GM19452 (cell line): ENCODE measurements around the gene RNF44.

Experiments used
- ATAC-seq: cut with Tn5 transposase; IDR thresholded peaks from one replicate; pipeline ENCODE4 v1.9.1; 2021; ENCODE audit not compliant: unreplicated experiment

Gene RNF44

DNA sequence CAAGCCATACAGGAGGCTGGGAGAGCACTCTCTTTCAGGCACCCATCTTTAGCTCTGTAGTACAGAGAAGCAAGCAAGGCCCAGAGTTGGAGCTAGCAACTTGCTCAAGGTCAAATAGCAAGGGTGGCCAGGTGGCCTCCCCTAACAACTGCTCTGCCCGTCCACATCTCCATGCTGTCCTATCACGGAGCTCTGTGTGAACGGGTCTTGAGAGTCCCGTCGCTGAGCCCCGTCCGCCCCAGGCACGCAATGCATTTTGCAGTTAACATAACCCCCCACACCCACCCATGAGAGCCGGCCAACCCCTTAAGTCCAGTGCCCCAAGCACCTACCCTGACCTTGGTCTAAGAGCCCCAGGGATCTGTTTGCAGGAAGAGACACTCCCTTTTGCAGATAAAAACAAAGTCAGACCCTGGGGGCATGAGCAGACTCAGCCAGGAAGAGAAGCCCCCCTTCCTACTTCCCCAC, 1.5 kb downstream of the RNF44 start:
- ATAC-seq: no peak

DNA sequence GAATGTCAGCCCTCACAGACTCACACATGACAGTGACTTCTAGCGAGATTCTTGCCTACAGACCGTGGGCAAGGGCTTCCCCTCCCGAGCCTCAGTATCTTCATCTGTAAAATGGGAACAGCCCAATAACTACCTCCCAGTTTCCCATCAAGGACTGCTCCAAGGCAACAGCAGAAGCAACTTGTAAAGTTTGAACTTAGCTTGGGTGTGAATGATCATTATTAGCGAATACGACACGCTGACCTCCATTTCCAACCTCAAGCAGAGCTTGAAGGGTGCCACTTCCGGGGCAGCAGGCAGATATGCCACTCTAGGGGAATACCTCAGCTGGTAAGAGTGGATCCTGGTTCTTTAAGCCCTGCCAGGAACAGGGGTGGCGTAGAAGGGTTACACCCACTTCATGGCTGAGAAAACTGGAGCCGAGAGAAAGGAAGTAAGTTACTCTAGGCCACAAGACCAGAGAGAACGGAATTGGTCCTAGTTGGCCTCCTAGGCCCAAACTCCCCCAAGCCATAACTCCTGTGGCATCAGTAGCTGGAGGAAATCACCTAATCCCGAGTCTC, 2.0 kb downstream of the RNF44 start:
- ATAC-seq: no peak

DNA sequence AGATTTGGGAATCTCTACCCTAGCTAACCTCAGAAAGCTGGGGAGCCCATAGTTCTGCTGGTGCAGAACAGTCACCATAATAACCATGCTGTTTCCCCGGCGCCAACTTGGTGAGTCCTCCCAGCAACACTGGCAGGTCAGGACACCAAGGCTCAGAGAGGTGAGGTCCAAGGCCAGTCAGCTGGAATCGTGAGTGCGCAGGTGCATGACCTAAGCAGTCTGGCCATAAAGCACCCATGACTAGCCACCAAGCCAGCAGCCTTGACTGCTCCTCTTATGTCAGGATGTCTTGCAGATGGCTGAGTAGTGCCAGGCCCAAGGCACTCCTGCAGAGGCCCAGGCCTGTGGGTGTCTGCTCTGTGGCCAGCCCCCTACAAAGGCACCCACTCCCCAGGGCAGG, 2.6 kb downstream of the RNF44 start:
- no peak for ATAC-seq

DNA sequence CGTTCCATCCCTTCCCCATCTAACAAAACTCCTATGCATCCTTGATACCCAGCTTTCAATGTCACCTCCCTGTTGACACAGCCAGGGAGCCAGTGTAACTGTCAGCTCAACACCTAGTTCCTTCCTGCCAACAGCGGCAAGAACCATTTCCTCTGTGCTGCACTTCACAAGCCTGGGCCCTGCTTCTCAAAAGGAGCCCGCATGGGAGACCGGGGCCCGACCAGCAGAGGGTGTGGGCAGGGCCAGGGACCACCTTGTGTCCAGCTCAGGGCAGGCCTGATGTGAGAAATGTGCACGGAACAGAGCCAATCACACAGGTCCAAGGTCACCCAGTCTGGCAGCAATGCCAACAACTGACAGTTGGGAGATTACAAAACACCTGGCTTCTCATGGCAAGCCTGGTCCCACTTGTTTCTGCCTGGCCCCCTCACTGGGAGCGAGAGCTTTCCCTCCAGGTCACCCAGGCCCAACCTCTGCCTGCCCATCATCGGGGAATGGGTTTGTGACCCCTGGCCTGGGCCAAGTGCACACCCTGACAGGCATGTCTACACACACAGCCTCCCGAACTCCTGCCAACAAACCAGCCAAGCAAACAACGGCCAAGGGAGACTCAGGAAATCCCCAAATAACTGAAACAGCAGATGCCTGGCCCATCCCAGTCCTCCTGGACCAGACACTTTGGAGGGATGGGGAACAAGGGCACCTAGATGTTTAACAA, 3.1 kb downstream of the RNF44 start:
- no peak for ATAC-seq

DNA sequence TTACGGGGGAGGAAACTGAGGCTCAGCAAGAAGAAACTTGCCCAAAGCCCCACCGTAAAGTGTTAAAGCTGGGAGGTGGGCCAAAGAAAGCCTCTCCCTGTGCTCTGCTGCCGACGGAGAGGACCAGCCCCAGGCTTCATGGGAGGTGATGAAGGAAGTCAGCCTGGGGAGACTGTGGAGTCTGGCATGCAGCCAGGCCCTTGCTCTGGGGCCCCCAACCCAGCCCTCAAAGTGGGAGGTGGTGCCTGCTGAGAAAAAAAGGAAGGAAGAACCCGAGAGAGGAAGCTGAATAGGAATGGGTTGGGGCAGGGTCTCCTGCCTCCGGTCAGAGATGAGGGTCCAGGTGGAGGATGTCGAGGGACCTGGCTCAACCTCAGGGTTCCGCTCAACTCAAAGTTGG, 3.8 kb downstream of the RNF44 start:
- no peak for ATAC-seq

DNA sequence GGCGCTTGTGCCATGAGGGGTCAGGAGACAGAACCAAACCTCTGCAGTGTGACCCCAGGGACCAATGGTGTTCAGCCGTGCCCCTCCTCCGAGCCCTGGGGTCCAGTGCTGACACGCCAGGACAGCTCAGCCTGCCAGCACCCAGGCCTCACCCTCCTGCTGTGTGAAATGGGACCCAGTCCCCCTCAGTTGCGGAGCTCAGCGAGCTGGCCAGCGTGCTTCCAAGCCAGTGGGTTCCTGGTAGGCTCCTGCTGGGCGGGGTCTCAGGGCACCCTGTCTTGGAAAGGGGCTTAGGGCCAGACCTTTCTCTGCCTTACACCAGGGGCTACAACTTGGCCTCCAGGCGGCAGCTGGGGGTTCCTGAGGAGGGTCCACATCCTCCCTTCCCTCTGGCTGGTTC, 4.4 kb downstream of the RNF44 start:
- ATAC-seq: no peak

DNA sequence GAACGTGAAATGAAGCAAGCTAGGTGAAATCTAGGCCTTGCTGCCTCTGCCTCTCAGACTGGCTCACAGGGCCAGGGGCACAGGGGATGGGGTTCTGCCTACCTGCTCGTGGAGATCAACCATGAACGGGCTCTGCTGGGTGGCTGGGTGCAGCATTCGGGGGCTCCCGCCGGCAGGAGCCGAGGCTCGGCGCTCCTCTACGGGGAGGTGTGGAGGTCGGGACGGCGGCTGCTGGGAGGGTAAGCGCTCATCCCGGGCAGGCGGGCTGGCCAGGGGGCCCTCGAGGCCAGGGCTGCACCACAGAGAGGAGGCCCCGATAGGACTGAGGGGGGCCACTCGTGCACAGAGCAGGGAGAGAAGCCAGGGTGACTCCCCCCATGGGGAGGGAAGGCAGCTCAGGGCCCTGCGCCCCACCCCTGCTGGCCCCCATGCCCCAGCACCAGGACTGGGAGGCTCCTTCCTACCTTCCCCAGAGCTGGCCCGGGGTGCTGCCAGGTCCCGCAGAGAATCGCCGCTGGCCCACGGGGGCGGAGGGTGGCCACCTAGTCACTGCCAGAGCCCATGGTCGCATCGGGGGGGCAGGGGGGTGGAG, 5.2 kb downstream of the RNF44 start:
- no peak for ATAC-seq

DNA sequence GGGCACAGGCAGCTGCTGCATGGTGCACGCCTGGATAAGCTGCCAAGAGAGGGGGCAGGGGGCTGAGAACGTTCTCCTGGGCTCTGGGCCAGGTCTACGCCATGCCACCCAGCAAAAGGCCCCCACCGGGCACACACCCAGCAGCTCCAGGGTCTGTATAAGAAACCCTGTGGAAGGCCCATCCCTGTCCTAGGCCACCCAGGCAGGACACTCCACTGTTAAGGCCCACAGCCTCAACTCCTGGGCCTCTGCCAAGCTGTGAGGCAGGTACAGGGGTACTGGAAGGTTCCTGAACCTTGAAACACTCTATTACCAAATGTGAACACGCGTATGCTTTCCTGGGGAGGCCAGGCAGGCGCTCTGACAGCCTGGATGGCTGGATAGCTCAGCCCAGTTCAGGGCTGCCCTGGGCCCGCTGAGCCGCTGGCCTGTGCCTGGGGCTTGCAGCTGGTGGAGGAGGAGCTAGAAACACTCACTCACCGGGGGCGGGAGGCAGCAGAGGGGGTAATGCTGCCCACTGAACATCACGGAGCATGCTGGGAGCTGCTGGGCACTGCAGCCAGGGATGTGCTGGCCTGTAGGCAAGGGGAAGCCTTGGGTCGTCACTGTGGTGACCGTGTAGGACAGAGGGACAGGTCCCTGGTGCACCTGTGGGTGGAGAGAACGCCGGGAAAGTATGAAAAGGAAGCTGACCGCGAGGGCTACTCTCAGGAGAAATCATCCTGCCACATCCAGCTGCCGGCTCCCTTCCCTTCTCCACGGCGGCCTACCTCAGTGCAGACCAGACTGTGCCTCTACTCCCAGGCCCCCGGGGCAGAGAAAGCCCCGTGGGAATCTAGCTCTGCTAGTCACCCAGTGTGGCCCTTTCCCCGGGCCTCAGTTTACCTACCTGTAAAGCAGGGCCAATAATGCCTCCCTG, 6.0 kb downstream of the RNF44 start:
- ATAC-seq: no peak

DNA sequence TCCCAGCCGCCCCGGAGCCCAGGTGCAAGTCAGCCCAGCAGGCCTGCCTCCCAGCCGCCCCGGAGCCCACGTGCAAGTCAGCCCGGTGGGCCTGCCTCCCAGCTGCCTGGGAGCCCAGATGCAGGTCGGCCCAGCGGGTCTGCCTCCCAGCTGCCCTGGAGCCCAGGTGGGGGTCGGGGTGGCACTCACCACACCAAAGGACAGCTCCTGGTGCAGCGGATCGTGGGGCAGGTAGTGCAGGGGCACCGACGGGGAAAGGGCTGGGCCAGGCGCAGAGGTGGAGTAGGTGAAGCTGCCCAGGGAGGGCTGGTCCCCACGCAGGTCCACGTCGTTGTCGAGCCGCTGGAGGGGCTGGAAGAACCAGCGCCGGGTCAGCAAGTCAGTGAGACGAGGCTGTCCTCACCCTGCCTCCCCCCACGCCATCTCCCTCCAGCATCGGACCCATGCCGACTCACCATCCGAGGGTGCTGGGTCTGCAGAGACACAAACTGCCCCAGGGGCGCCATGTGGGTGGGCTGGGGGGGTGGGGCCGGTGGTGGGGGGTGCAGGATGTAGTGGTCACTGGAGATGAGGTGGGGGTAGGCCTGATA, 6.7 kb downstream of the RNF44 start:
- ATAC-seq: no peak

DNA sequence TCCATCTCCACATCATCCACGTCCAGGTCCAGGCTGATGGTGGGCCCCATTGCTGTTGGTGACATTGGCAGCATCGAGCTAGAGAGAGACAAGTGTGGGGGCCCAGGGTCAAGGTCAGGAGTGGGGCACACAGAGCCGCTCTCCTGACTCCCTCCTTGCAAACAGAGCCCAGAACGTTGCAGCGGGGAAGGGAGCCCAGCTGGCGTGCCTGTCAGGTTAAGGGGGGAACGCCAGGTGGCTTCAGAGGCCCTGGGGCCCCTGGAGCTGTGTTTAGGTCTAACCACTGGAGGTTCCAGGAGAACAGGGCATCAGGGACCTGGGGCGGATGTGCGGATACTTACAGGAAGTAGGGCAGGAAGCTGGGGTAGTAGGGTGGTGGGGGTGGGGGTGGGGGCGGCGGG, 7.5 kb downstream of the RNF44 start:
- ATAC-seq: no peak

DNA sequence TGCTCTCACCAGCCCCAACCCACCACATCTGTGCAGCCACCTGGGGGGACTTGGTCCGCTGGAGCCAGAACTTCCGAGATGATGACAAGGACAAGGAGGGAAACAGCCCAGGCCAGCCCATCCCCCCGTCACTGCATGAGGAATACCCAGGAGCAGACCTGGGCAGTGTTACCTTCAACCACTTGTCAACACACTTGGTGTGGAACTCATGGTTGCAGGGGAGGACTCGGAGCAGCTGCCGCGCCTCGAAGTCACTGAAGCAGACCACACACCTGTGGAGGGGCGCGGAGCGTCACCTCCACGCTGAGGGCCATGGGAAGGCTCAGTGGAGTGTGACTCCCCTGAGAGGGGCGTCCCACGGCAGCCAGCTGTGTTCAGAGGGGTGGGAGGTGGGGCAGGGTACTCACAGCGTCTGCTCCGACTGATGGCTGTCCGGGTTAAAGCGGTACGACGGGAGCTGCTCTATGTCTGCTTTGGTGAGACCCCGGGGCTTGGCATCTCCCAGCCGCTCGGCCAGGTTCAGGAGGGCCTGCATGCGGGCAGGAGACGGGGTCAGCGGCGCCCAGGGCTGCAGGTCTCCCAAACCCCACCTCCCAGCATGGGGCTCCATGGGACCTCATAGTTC, 8.0 kb downstream of the RNF44 start:
- ATAC-seq: no peak

DNA sequence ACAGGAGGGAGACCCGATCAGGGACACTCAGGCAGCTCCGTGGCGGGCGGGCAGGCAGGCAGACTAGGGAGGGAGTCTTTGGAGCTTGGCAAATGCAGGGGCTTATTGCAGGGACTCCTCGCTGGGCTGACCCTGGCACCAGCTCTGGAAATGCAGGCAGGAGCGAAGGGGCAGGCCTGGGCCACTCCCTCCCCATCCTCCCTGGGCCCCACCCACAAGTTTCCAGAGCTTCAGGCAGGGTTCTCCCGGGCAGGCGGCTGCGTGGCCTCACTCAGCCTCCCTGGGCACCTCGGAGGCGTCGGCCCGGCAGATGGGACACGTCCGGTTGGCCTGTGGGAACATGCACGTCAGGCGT, 8.5 kb downstream of the RNF44 start:
- no peak for ATAC-seq

DNA sequence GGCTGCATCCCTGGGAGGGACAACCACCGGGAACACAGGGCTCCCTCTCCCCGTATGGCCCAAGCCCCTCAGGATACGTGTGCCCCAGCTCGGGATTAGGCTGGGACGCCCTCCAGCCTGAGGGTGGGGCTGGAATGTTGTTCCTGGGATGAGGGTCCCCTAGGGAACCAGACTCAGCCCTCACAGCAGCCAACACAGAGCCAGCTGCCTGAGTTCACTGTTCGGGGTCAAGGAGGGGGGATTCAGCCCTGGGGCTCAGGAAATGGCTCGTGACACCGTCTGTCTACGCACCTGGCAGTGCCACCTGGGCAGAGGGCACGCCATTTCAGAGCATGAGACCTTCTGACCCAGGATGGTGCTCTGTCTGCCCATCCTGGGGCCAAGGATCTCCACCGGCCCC, 8.9 kb downstream of the RNF44 start:
- ATAC-seq: no peak

DNA sequence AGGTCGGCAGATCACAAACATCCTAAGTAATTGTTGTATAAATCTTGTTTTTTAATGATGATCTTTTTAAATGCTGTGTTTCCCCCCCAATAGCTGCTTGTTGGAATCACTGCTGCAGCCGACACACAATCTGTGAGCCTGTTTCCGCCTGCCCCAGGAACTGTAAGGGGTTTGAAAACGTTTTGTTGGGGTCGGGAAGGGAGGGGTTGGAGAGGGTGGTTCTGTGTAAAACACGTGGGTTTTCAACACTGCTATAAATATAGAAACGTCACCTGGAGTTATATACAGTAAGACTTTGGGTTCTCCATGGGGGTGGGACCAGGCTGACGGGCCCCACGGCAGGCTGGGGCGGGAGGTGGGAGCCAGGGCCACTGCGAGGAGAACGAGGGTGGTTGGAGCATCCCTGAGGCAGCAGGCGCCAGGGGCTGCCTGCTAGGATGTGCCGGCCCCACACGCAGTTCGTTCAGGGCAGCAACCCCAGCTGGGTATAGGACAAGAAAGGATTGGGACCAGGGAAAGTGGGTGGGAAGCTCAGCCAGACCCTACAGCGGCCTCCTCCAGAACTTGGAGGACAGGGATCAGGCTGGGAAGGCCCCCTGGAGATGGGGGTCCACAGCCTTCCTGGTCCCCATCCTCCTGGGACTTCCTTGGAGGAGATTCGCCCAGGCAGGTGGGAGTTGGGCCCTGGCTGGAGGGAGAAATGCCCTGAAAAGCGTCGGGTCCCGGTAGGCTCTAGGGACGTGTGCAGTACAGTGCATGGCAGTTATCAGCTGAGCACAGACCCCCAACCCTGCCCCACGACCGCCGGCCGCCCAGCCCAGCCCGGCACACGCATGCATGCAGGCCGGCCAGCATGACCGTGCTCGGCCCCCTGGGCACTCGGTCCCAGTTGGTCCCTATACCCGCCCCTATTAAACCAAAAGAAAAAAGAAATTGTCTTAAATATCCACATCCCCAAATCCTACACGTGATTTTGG, 9.7 kb downstream of the RNF44 start:
- ATAC-seq: no peak

DNA sequence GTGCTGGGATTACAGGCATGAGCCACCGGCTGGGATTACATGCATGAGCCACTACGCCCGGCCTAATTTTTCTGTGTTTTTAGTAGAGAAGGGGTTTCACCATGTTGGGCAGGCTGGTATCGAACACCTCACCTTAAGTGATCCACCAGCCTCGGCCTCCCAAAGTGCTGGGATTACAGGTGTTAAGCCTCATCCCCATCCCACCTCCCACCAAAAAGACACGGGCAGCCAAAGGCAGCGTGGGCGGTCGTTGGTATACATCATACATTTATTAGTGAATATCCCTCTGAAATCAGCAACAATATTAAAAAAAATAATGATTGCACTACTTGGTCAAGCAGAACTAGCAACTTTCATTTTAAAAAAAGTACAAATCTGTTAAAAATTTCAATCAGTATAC, 10.7 kb downstream of the RNF44 start:
- ATAC-seq: no peak

DNA sequence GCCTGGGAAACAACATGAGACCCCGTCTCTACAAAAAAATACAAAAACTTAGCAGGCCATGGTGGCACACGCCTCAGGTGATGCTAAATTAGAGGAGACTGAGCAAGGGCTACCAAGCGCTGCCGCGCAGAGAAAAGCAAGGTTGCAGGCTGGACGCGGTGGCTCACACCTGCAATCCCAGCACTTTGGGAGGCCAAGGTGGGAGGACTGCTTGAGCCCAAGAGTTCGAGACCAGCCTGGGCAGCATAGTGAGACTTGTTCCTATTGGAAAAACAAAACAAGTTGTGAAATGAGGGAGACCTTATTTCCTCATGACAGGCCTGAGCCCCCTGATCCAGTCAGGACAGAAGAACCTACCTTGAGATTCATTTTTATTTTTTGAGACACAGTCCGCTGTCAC, 11.5 kb downstream of the RNF44 start:
- no peak for ATAC-seq

DNA sequence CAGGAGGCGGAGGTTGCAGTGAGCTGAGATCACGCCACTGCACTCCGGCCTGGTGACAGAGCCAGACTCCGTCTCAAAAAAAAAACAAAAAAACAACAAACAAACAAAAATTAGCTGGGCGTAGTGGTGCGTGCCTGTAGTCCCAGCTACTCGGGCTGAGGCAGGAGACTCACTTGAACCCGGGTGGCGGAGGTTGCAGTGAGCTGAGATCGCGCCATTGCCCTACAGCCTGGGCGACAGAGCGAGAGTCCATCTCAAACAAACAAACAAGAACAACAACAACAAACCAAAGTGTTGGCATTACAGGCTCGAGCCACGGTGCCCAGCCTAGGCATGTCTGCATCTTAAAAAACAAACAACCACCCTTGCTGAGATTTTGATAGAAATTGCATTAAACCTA, 12.2 kb downstream of the RNF44 start:
- no peak for ATAC-seq

DNA sequence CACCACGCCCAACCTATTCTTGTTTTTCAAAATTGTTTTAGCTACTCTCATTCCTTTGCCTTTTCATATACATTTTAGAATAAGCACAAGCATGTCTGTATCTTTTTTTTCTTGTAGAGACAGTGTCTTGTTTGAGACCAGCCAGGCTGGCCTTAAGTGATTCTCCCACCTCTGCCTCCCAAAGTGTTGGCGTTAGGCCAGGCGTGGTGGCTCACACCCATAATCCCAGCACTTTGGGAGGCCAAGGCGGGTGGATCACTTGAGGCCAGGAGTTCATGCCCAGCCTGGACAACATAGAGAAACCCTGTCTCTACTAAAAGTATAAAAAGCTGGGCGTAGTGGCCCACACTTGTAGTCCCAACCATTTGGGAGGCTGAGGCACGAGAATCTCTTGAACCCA, 13.1 kb downstream of the RNF44 start:
- ATAC-seq: no peak

DNA sequence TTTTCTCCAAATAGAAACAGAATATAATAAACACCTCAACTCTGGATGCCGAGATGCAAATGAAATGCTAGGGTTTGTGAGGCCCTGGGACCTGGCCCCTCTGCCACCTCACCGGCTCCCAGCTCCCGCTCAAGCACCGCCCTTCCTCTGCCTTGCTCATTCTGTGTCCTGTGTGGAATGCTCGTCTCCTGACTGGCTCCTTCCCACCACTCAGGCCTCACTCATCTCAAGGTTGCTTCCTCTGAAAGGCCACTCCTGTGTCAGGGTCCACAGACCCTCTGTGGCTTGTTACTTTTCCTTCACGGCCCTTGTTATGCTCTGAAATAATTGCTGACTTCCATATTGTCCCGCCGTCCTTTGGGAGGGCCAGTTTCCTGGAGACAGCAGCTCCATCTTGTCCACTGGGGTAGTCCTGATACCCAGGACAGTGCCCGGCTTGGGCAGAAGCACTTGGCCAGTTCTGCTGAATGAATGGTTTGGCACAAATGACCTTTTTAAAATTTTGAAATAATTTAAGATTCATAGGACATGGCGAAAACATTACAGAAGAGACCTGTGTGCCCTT, 15.4 kb downstream of the RNF44 start:
- ATAC-seq: no peak
